GM12878 (cell line): ENCODE data around the gene NECTIN2. TPM values are rescaled to one million over a fixed set of nuclear protein-coding genes. Genes with fewer than 3 reads are reported as not detected.
"Not testable (repeated sequence)": the region's sequence is repeated elsewhere in the genome, so short reads cannot be mapped to it uniquely, and the experiment has no call there.

Experiments used
- ATAC-seq: fragments of 200-7000 bp; cut with Tn5 transposase; 3 replicates; pipeline ENCODE4 v1.9.1; 2020; ENCODE audit warnings: mild to moderate bottlenecking, moderate library complexity
- BruUV-seq: library from RNA; stranded (reverse); fragments of 400-500 nt; replicated peaks from 2 replicates; lab custom pipeline; 2021; lab: Mats Ljungman, UMichigan
- CTCF ChIA-PET: fragments of 300-600 bp; sonication (Branson Sonifier 250); formaldehyde crosslinking; extraction: SDS; loops from one replicate; lab custom pipeline; 2021; ENCODE audit warnings: inconsistent platforms; lab: Yijun Ruan, JAX
- POLR2A ChIA-PET: fragments of 350-600 bp; formaldehyde crosslinking; extraction: SDS; loops from one replicate; lab custom pipeline; 2021; ENCODE audit warnings: inconsistent platforms; lab: Charles Lee
- RAD21 ChIA-PET: fragments of 300-600 bp; sonication (Branson Sonifier 250); formaldehyde crosslinking; loops from one replicate; lab custom pipeline; 2023; ENCODE audit warnings: antibody characterized with exemption; ENCODE audit not compliant: unreplicated experiment; lab: Charles Lee
- SMC1A ChIA-PET: fragments of 300-600 bp; sonication (Branson Sonifier 250); formaldehyde crosslinking; loops from one replicate; lab custom pipeline; 2023; ENCODE audit not compliant: unreplicated experiment, uncharacterized antibody; lab: Charles Lee
- DNase-seq: peaks from one replicate; pipeline ENCODE4 v3.0.0-alpha.2; 2011; ENCODE audit warnings: low read depth, low spot score
- FAIRE-seq: peaks from 3 replicates; lab custom pipeline; 2011; peaks lifted over from hg19 to GRCh38; lab: Jason Lieb, UNC
- H2AFZ ChIP-seq: 2 replicates; pipeline ENCODE4 v1.6.0; 2011; ENCODE audit warnings: low read depth, low read length, control low read depth; ENCODE audit not compliant: control insufficient read depth
- H3K27ac ChIP-seq: 2 replicates; pipeline ENCODE4 v1.5.1; 2011; ENCODE audit warnings: control low read depth; ENCODE audit not compliant: control insufficient read depth, insufficient read depth
- H3K27me3 ChIP-seq, 2 experiments: replicated peaks in 1 of 2; 2 replicates each; pipeline versions ENCODE4 v1.6.0 to v1.6.1; 2011; ENCODE audit warnings: low read length in 1 of 2; ENCODE audit not compliant: control insufficient read depth in 2 of 2, insufficient read depth in 2 of 2
- H3K36me3 ChIP-seq, 2 experiments: 2 replicates each; pipeline ENCODE4 v1.5.1; 2011; ENCODE audit warnings: low read length in 1 of 2; ENCODE audit not compliant: control insufficient read depth in 2 of 2, insufficient read depth in 2 of 2
- H3K4me1 ChIP-seq: 2 replicates; pipeline ENCODE4 v1.6.1; 2011; ENCODE audit warnings: mild to moderate bottlenecking, low read length, moderate library complexity, mixed read lengths; ENCODE audit not compliant: control insufficient read depth, insufficient read depth
- H3K4me2 ChIP-seq: 2 replicates; pipeline ENCODE4 v1.6.0; 2011; ENCODE audit warnings: control low read depth; ENCODE audit not compliant: control insufficient read depth, insufficient read depth
- H3K4me3 ChIP-seq: fragments of 200-600 bp; sonication (generic); 2 replicates; pipeline ENCODE4 v1.5.1; 2016
- H3K79me2 ChIP-seq: 2 replicates; pipeline ENCODE4 v1.6.0; 2011; ENCODE audit warnings: low read length; ENCODE audit not compliant: control insufficient read depth, insufficient read depth
- H3K9ac ChIP-seq: 2 replicates; pipeline ENCODE4 v1.8.0; 2011; ENCODE audit warnings: low read length, control low read depth, mixed read lengths; ENCODE audit not compliant: control insufficient read depth, insufficient read depth
- H3K9me3 ChIP-seq: replicated peaks from 3 replicates; pipeline ENCODE4 v1.5.1; 2011; ENCODE audit warnings: mild to moderate bottlenecking, low read length; ENCODE audit not compliant: control insufficient read depth, insufficient read depth
- H4K20me1 ChIP-seq: 2 replicates; pipeline ENCODE4 v1.6.0; 2011; ENCODE audit not compliant: control insufficient read depth, insufficient read depth
- BHLHE40 ChIP-seq, 2 experiments: fragments of 450-650 bp in 1 of 2; IDR thresholded peaks; 2 replicates each; pipeline ENCODE4 v1.6.1; 2011 to 2017; ENCODE audit warnings: low read depth in 2 of 2, borderline replicate concordance in 1 of 2, improper control_type of control experiment in 1 of 2, low read length in 1 of 2, mild to moderate bottlenecking in 1 of 2
- CBX5 ChIP-seq: sonication (generic); IDR thresholded peaks from 2 replicates; pipeline ENCODE4 v1.6.1; 2016; ENCODE audit warnings: low read depth, moderate library complexity, mild to moderate bottlenecking, inconsistent platforms
- CREB1 ChIP-seq: IDR thresholded peaks from 2 replicates; pipeline ENCODE4 v1.6.1; 2012; ENCODE audit warnings: low read depth, mild to moderate bottlenecking, inconsistent platforms
- ESRRA ChIP-seq: IDR thresholded peaks from 2 replicates; pipeline ENCODE4 v1.6.1; 2012; ENCODE audit warnings: mild to moderate bottlenecking, low read length, improper control_type of control experiment
- IKZF2 ChIP-seq, 2 experiments: fragments of 450-650 bp; IDR thresholded peaks; 2 replicates each; pipeline ENCODE4 v1.6.1; 2017; ENCODE audit warnings: mild to moderate bottlenecking in 2 of 2, moderate library complexity in 2 of 2
- KLF5 ChIP-seq: fragments of 450-650 bp; IDR thresholded peaks from 2 replicates; pipeline ENCODE4 v1.6.1; 2014; ENCODE audit warnings: mild to moderate bottlenecking; ENCODE audit not compliant: partially characterized antibody
- MTA3 ChIP-seq: IDR thresholded peaks from 2 replicates; pipeline ENCODE4 v1.6.1; 2012; ENCODE audit warnings: low read length, inconsistent platforms, borderline replicate concordance
- NFXL1 ChIP-seq: fragments of 450-650 bp; IDR thresholded peaks from 2 replicates; pipeline ENCODE4 v1.6.1; 2017; ENCODE audit warnings: antibody characterized with exemption, mild to moderate bottlenecking, borderline replicate concordance
- SMAD5 ChIP-seq: IDR thresholded peaks from 2 replicates; pipeline ENCODE4 v1.6.1; 2016; ENCODE audit warnings: antibody characterized with exemption, low read depth
- SUZ12 ChIP-seq: fragments of 200-600 bp; sonication (generic); IDR thresholded peaks from one replicate; pipeline ENCODE4 v1.6.1; 2018; ENCODE audit warnings: antibody characterized with exemption, mild to moderate bottlenecking; ENCODE audit not compliant: unreplicated experiment
- TAF1 ChIP-seq: IDR thresholded peaks from 2 replicates; pipeline ENCODE4 v1.6.1; 2011; ENCODE audit warnings: mild to moderate bottlenecking, low read depth, low read length, borderline replicate concordance
- ZNF24 ChIP-seq: fragments of 450-650 bp; IDR thresholded peaks from 2 replicates; pipeline ENCODE4 v1.6.1; 2017; ENCODE audit warnings: antibody characterized with exemption, mild to moderate bottlenecking
- WGBS: methylation state at CpG from one replicate; pipeline ENCODE4 v1.1.6; 2016; ENCODE audit warnings: low lambda C conversion rate; ENCODE audit not compliant: insufficient replicate concordance, insufficient coverage; ENCODE audit errors: missing lambda C conversion rate; 5-methylcytosine and 5-hydroxymethylcytosine counted together
- in situ Hi-C: fragments of 300-500 bp; cut with MboI; formaldehyde crosslinking; loops from 9 replicates; pipeline ENCODE4 v1.14.3; 2018; ENCODE audit warnings: mixed read lengths
- intact Hi-C: fragments of 100-400 bp; cut with micrococcal nuclease; formaldehyde crosslinking; loops from one replicate; pipeline ENCODE4 v1.14.2; 2022; ENCODE audit not compliant: unreplicated experiment
- polyA plus RNA-seq, 11 experiments: library from polyadenylated mRNA; depleted of rRNA in 4 of 11; unstranded in 6 of 11; stranded (reverse) in 5 of 11; fragments of >200 nt; fragmentation: Nextera tagmentation in 4 of 11; fragmentation: Illumina TruSeq in 1 of 11; extraction: Ambion mirVana in 4 of 11; extraction: Trizol in 1 of 11; gene quantifications; 1 replicate in 1 of 11; 2 replicates in 10 of 11; pipeline versions ENCODE4 v1.2.1 to v1.2.3, GENCODE V29; 2011 to 2016; ENCODE audit warnings: inconsistent platforms in 2 of 11, missing spikeins in 2 of 11, low read depth in 1 of 11
- total RNA-seq, 4 experiments: library from RNA; depleted of rRNA in 3 of 4; stranded (reverse); fragments of >200 nt in 3 of 4; fragmentation: Illumina TruSeq in 1 of 4; extraction: Trizol in 1 of 4; gene quantifications; 2 replicates each; pipeline versions ENCODE4 v1.2.1 to v1.2.3, GENCODE V29; 2013 to 2021
- TF ChIP-seq, protein P1 (sequence below): fragments of 450-650 bp; conservative IDR thresholded peaks from 2 replicates; pipeline ENCODE4 v1.6.1; 2017; ENCODE audit warnings: mild to moderate bottlenecking, moderate library complexity
- TF ChIP-seq, protein P2 (sequence below): IDR thresholded peaks from 2 replicates; pipeline ENCODE4 v1.6.1; 2012; ENCODE audit warnings: low read length, inconsistent platforms

NECTIN2 gene
- total and polyA plus RNA-seq, 10 of the 15 experiments (the other 5 are each of a cell fraction or from before 2014, with no cell fraction given): 0.05 to 0.36 (median 0.26) TPM; not detected in 5

DNA sequence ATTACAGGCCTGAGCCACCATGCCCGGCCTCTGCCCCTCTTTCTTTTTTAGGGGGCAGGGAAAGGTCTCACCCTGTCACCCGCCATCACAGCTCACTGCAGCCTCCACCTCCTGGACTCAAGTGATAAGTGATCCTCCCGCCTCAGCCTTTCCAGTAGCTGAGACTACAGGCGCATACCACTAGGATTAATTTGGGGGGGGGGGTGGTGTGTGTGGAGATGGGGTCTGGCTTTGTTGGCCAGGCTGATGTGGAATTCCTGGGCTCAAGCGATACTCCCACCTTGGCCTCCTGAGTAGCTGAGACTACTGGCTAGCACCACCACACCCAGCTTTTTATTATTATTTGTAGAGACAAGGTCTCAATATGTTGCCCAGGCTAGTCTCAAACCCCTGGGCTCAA lies 63.7 kb downstream of the NECTIN2 start (continued):
- TF ChIP-seq CBX5 (no peak), SUZ12 (no peak), CREB1 (no peak), SMAD5 (no peak), ZNF24 (no peak), IKZF2 (IDR thresholded peaks at IDR 0.05) (no peak)

DNA sequence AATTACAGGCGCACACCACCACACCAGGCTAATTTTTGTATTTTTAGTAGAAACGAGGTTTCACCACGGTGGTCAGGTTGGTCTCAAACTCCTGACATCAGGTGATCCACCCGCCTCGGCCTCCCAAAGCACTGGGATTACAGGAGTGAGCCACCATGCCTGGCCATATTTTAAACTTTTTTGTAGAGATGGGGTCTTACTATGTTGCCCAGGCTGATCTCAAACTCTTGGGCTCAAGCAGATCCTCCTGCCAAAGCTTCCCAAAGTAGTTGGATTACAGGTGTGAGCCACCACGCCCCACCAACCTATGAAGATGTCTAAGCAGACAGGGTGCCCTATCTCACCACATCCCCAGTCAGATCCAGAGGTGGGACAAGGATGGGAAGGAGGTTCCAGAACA lies 65.8 kb downstream of the NECTIN2 start:
- CTCF ChIA-PET: interaction anchor here (5.1 kb wide), 1 partner anchor 39 kb away, joined by 37 read pairs; no protein-coding TSS in a partner anchor
- SMC1A ChIA-PET, H3K4me1 ChIP-seq, H3K9ac ChIP-seq, H3K4me3 ChIP-seq, H3K36me3 ChIP-seq, H3K9me3 ChIP-seq, H3K27ac ChIP-seq, H2AFZ ChIP-seq, FAIRE-seq, BruUV-seq, H4K20me1 ChIP-seq, intact Hi-C loops, ATAC-seq, DNase-seq, H3K79me2 ChIP-seq, H3K27me3 ChIP-seq, in situ Hi-C loops, H3K4me2 ChIP-seq: not testable (repeated sequence)
- POLR2A ChIA-PET: interaction anchor here (0.6 kb wide), 1 partner anchor 684 kb away, joined by 5 read pairs; no protein-coding TSS in a partner anchor
- RAD21 ChIA-PET: interaction anchor here (0.7 kb wide), 1 partner anchor 228 kb away, joined by 3 read pairs; no protein-coding TSS in a partner anchor
- 29% methylated on average over 6 of the region's 6 CpGs for WGBS

GRCh38 chr19:44912854-44913253 lies 66.8 kb downstream of the NECTIN2 start:
- TF ChIP-seq TAF1: no peak
- TF ChIP-seq, protein P1, sequence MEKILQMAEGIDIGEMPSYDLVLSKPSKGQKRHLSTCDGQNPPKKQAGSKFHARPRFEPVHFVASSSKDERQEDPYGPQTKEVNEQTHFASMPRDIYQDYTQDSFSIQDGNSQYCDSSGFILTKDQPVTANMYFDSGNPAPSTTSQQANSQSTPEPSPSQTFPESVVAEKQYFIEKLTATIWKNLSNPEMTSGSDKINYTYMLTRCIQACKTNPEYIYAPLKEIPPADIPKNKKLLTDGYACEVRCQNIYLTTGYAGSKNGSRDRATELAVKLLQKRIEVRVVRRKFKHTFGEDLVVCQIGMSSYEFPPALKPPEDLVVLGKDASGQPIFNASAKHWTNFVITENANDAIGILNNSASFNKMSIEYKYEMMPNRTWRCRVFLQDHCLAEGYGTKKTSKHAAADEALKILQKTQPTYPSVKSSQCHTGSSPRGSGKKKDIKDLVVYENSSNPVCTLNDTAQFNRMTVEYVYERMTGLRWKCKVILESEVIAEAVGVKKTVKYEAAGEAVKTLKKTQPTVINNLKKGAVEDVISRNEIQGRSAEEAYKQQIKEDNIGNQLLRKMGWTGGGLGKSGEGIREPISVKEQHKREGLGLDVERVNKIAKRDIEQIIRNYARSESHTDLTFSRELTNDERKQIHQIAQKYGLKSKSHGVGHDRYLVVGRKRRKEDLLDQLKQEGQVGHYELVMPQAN: no peak
- TF ChIP-seq, protein P2, sequence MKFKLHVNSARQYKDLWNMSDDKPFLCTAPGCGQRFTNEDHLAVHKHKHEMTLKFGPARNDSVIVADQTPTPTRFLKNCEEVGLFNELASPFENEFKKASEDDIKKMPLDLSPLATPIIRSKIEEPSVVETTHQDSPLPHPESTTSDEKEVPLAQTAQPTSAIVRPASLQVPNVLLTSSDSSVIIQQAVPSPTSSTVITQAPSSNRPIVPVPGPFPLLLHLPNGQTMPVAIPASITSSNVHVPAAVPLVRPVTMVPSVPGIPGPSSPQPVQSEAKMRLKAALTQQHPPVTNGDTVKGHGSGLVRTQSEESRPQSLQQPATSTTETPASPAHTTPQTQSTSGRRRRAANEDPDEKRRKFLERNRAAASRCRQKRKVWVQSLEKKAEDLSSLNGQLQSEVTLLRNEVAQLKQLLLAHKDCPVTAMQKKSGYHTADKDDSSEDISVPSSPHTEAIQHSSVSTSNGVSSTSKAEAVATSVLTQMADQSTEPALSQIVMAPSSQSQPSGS: no peak
- TF ChIP-seq KLF5: no peak
- TF ChIP-seq BHLHE40 (IDR thresholded peaks at IDR 0.05; ENCODE audit: borderline replicate concordance in 1 of 2, low read depth in 2 of 2, low read length in 1 of 2): no peak
- no peak for TF ChIP-seq CBX5
- TF ChIP-seq ESRRA: no peak
- no peak for TF ChIP-seq NFXL1
- TF ChIP-seq MTA3: no peak
- ATAC-seq (no peak), FAIRE-seq (no peak), DNase-seq (no peak)
- Histone ChIP-seq H2AFZ (no peak overlapping the region), H3K27me3 (no peaks in the 10 kb centered on the region; a peak in 1 of 4 replicates), H4K20me1 (no peaks in the 10 kb centered on the region), H3K4me1 (0 out of 2 replicates have a peak, but pooled peaks cover 3% of the 10 kb centered on the region), H3K79me2 (no peaks in the 10 kb centered on the region), H3K27ac (no peak overlapping the region), H3K9ac (no peak overlapping the region), H3K4me3 (no peak overlapping the region), H3K4me2 (no peak overlapping the region), H3K9me3 (no peaks in the 10 kb centered on the region), H3K36me3 (no peaks in the 10 kb centered on the region)
- RAD21 ChIA-PET: interaction anchor here (1.0 kb wide), 1 partner anchor 144 kb away, joined by 3 read pairs; no protein-coding TSS in a partner anchor
- BruUV-seq: no TSS peak
- POLR2A ChIA-PET: no interaction called here
- intact Hi-C loops (no loop called here), in situ Hi-C loops (no loop called here)
- SMC1A ChIA-PET: no interaction called here
- CTCF ChIA-PET: no interaction called here
- 20% methylated on average over 6 of the region's 6 CpGs for WGBS
